ENCODE results near the gene CDV3. TPM values are rescaled to one million over a fixed set of nuclear protein-coding genes. Genes with fewer than 3 reads are reported as not detected.
A peak's percentile ranks its signal among the peaks of the same experiment; 100 is the strongest.

The CDV3 gene
- total RNA-seq, 4 donors from 2014 or later = 45.3 to 146 (median 79.1) TPM

- intact Hi-C loops (cut with DNase I; ENCODE audit: low total_unique reads) = no loop called here
- TF ChIP-seq POLR2A (IDR thresholded peaks at IDR 0.05) = no peak
- no peak for TF ChIP-seq CTCF (IDR thresholded peaks at IDR 0.05)
Measured at GRCh38 chr3:133568294-133569014, 5.0 kb upstream of the CDV3 start.

GRCh38 chr3:133570139-133570936, 3.1 kb upstream of the CDV3 start:
- H3K36me3 ChIP-seq = no peaks in the 10 kb centered on the region
- no peak for DNase-seq
- intact Hi-C loops (cut with DNase I; ENCODE audit: low total_unique reads) = loop anchor here (10.0 kb wide), 1 partner anchor 846 kb away; the partner anchor contains the start of gene NPHP3
- no peaks in the 10 kb centered on the region for H3K27me3 ChIP-seq
- H3K9me3 ChIP-seq = no peaks in the 10 kb centered on the region
- peaks cover 3 to 6% of the 10 kb centered on the region in 2 donors for H3K4me1 ChIP-seq
- TF ChIP-seq CTCF (IDR thresholded peaks at IDR 0.05) = no peak
- TF ChIP-seq POLR2A (IDR thresholded peaks at IDR 0.05) = no peak
- peak overlapping the region; percentile 19 to 38 for H3K27ac ChIP-seq
- no peak overlapping the region for H3K4me3 ChIP-seq

More at GRCh38 chr3:133568294-133569014, 5.0 kb upstream of the CDV3 start:
- Histone ChIP-seq H3K27me3 (no peaks in the 10 kb centered on the region), H3K9me3 (no peaks in the 10 kb centered on the region), H3K4me3 (no peak overlapping the region), H3K36me3 (no peaks in the 10 kb centered on the region), H3K27ac (no peak overlapping the region), H3K4me1 (peaks cover 0 to 6% of the 10 kb centered on the region in 2 donors)
- no peak for DNase-seq

GRCh38 chr3:133570937-133571320, 2.6 kb upstream of the CDV3 start:
- TF ChIP-seq CTCF (IDR thresholded peaks at IDR 0.05) (no peak), POLR2A (IDR thresholded peaks at IDR 0.05) (no peak)
- Histone ChIP-seq H3K27me3 (no peaks in the 10 kb centered on the region), H3K9me3 (no peaks in the 10 kb centered on the region), H3K4me1 (peaks cover 3 to 6% of the 10 kb centered on the region in 2 donors), H3K27ac (peak overlapping the region in 1 of 2 donors; percentile 38), H3K36me3 (no peaks in the 10 kb centered on the region), H3K4me3 (no peak overlapping the region)
- intact Hi-C loops (cut with DNase I; ENCODE audit: low total_unique reads) = loop anchor here (10.0 kb wide), 1 partner anchor 846 kb away; the partner anchor contains the start of gene NPHP3
- DNase-seq = no peak

- intact Hi-C loops (cut with DNase I; ENCODE audit: low total_unique reads) = loop anchor here (10.0 kb wide), 1 partner anchor 848 kb away; the partner anchor contains the start of gene NPHP3
- H3K27ac ChIP-seq = peak overlapping the region; percentile 84 to 92
Measured at GRCh38 chr3:133572158-133573053, 1.1 kb upstream of the CDV3 start.

More at GRCh38 chr3:133572158-133573053, 1.1 kb upstream of the CDV3 start:
- no peaks in the 10 kb centered on the region for H3K27me3 ChIP-seq
- H3K4me1 ChIP-seq = peaks cover 3 to 6% of the 10 kb centered on the region in 2 donors
- DNase-seq = no peak
- TF ChIP-seq POLR2A (IDR thresholded peaks at IDR 0.05) = no peak
- TF ChIP-seq CTCF (IDR thresholded peaks at IDR 0.05) = no peak
- no peaks in the 10 kb centered on the region for H3K36me3 ChIP-seq
- no peaks in the 10 kb centered on the region for H3K9me3 ChIP-seq
- peak overlapping the region; percentile 24 to 30 for H3K4me3 ChIP-seq

All from uterus (tissue), 4 donors.